ENCODE data around the gene PCGF1. TPM values are rescaled to one million over a fixed set of nuclear protein-coding genes. Genes with fewer than 3 reads are reported as not detected.
A peak's percentile ranks its signal among the peaks of the same experiment; 100 is the strongest.

Gene PCGF1
- total RNA-seq, 2 experiments from 2014 or later: 11.6 to 13.8 TPM

DNA sequence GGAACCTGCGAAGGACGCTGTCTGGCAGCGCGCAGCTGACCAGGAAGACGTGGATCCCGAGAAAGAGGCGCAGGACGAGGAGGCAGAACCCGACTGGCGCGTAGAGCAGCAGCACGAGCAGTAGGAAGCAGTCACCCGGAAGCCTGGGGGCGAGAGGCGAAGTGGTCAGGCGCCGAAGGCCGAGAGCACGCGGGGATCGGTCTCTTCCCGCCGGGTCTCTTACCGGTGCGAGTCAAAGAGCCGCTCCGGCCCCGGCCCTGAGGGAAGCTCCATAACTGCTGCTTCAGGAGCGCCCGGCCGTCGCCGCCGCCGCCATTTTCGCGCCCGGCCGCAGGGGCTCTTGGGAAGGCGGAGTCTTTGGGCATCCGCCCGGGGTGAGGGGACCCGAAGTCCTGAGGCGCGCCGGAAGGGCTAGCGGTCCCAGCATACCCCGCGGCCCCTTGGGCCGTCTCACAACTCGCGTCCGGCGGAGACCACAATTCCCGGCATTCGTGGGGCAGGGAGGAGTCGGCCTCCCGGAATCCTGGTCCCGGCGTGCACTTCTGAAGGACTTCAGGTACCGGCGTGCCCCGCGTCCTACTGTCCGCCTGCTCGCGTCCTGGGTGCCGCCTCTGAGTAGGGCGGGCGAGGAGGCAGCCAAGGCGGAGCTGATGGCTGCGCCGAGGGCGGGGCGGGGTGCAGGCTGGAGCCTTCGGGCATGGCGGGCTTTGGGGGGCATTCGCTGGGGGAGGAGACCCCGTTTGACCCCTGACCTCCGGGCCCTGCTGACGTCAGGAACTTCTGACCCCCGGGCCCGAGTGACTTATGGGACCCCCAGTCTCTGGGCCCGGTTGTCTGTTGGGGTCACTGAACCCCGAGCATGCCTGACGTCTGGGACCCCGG is 22.1 kb upstream of the PCGF1 start, which contains the start of the genes AUP1 and HTRA2:
TSS of gene AUP1 (minus strand) at position 350 of the 882 bp plus-strand sequence. CDS start at position 273, 77 bp downstream.
TSS of gene HTRA2 (plus strand) at position 577 of the 882 bp plus-strand sequence. CDS start at position 651, 74 bp downstream.
- Histone ChIP-seq H3K27ac (ENCODE audit: low read depth in 1 of 2, low read length in 2 of 2) (peak within 1 kb of the TSS; percentile 79 to 86), H3K36me3 (ENCODE audit: insufficient read depth, low read length) (peaks cover 42% of the 10 kb centered on the region), H3K27me3 (ENCODE audit: control insufficient read depth in 1 of 2, insufficient read depth in 2 of 2, low read length in 2 of 2) (no peaks in the 10 kb centered on the region), H3K4me1 (ENCODE audit: insufficient read depth, low read length) (peaks cover 35% of the 10 kb centered on the region), H3K9me3 (ENCODE audit: control insufficient read depth in 1 of 2, insufficient read depth in 1 of 2, low read length in 2 of 2) (peaks cover 0 to 6% of the 10 kb centered on the region in 2 experiments), H3K4me3 (ENCODE audit: low read length) (peak within 1 kb of the TSS; percentile 84)
- Mint-ChIP-seq H3K9me3 (no peaks in the 10 kb centered on the region), H3K36me3 (ENCODE audit: low read depth) (peaks cover 57% of the 10 kb centered on the region), H3K27ac (peak within 1 kb of the TSS; percentile 89), H3K4me3 (peak within 1 kb of the TSS; percentile 92), H3K4me1 (ENCODE audit: low read depth) (peaks cover 42% of the 10 kb centered on the region), H3K27me3 (no peaks in the 10 kb centered on the region)
- TF ChIP-seq, protein P1, sequence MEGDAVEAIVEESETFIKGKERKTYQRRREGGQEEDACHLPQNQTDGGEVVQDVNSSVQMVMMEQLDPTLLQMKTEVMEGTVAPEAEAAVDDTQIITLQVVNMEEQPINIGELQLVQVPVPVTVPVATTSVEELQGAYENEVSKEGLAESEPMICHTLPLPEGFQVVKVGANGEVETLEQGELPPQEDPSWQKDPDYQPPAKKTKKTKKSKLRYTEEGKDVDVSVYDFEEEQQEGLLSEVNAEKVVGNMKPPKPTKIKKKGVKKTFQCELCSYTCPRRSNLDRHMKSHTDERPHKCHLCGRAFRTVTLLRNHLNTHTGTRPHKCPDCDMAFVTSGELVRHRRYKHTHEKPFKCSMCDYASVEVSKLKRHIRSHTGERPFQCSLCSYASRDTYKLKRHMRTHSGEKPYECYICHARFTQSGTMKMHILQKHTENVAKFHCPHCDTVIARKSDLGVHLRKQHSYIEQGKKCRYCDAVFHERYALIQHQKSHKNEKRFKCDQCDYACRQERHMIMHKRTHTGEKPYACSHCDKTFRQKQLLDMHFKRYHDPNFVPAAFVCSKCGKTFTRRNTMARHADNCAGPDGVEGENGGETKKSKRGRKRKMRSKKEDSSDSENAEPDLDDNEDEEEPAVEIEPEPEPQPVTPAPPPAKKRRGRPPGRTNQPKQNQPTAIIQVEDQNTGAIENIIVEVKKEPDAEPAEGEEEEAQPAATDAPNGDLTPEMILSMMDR (IDR thresholded peaks at IDR 0.05): no peak
- ChIA-PET CTCF (interaction anchor here (1.5 to 4.6 kb wide), 5 partner anchors 15 to 75 kb away, joined by 3 to 34 read pairs (median 6); partner anchors contain the start of genes CCDC142, INO80B, PCGF1 and TLX2), POLR2A (interaction anchor here (0.7 to 3.8 kb wide), 17 partner anchors 9 to 706 kb away, joined by 3 to 37 read pairs (median 10); partner anchors contain the start of genes CCDC142, INO80B, LBX2 and MRPL53)
- intact Hi-C loops (cut with DNase I, micrococcal nuclease): loop anchor here (1.0 to 10.0 kb wide), 9 partner anchors 15 to 705 kb away; partner anchors contain the start of genes DOK1 (in 2 of the 2), CCDC142 (in 1 of the 2), PCGF1 (in 1 of the 2) and STAMBP (in 1 of the 2)
- DNase-seq (peak; percentile 69 to 94 (median 80)), ATAC-seq (ENCODE audit: poor library complexity) (peak; percentile 90)

- peak overlapping the region; percentile 89 for H3K27ac Mint-ChIP-seq
- H3K27me3 ChIP-seq (ENCODE audit: control insufficient read depth in 1 of 2, insufficient read depth in 2 of 2, low read length in 2 of 2): no peaks in the 10 kb centered on the region
- peaks cover 57% of the 10 kb centered on the region for H3K36me3 Mint-ChIP-seq (ENCODE audit: low read depth)
- intact Hi-C loops (cut with DNase I, micrococcal nuclease): loop anchor here (1.0 to 2.0 kb wide), 5 partner anchors 14 to 46 kb away; partner anchors contain the start of genes CCDC142 (in 1 of the 2), DOK1 (in 1 of the 2), PCGF1 (in 1 of the 2) and TLX2 (in 1 of the 2)
- TF ChIP-seq, protein P1 (IDR thresholded peaks at IDR 0.05): no peak
- H3K36me3 ChIP-seq (ENCODE audit: insufficient read depth, low read length): peaks cover 42% of the 10 kb centered on the region
- ChIA-PET POLR2A (interaction anchor here (1.4 to 3.8 kb wide), 13 partner anchors 8 to 137 kb away, joined by 4 to 37 read pairs (median 11); partner anchors contain the start of genes CCDC142, INO80B, LBX2 and MRPL53), CTCF (interaction anchor here (0.8 to 4.6 kb wide), 6 partner anchors 14 to 74 kb away, joined by 3 to 34 read pairs (median 5); partner anchors contain the start of genes CCDC142, INO80B, PCGF1 and TLX2)
- H3K4me1 ChIP-seq (ENCODE audit: insufficient read depth, low read length): peaks cover 35% of the 10 kb centered on the region
- H3K27ac ChIP-seq (ENCODE audit: low read depth in 1 of 2, low read length in 2 of 2): peak overlapping the region; percentile 79 to 86
- H3K9me3 Mint-ChIP-seq: no peaks in the 10 kb centered on the region
- ATAC-seq (ENCODE audit: poor library complexity) (peak; percentile 1), DNase-seq (peak in 2 of 14 experiments; percentile 14 to 28)
- H3K4me3 Mint-ChIP-seq: peak overlapping the region; percentile 92
- H3K9me3 ChIP-seq (ENCODE audit: control insufficient read depth in 1 of 2, insufficient read depth in 1 of 2, low read length in 2 of 2): peaks cover 0 to 6% of the 10 kb centered on the region in 2 experiments
- peaks cover 42% of the 10 kb centered on the region for H3K4me1 Mint-ChIP-seq (ENCODE audit: low read depth)
- H3K27me3 Mint-ChIP-seq: no peaks in the 10 kb centered on the region
- peak overlapping the region; percentile 84 for H3K4me3 ChIP-seq (ENCODE audit: low read length)
Observed at GRCh38 chr2:74528600-74529356, 21.3 kb upstream of the PCGF1 start.

All from CD4-positive, alpha-beta T cell (primary cell).